Measurements from ENCODE around the gene PABPN1. TPM values are rescaled to one million over a fixed set of nuclear protein-coding genes. Genes with fewer than 3 reads are reported as not detected.

The PABPN1 gene
- total and polyA plus RNA-seq, 9 of the 15 experiments (the other 6 are each of a cell fraction or from before 2014, with no cell fraction given), result 32.6 to 388 (median 178) TPM

- TF ChIP-seq KDM4B (IDR thresholded peaks at IDR 0.05; ENCODE audit: borderline replicate concordance in 2 of 2, low read depth in 1 of 2), result no peak
- TF ChIP-seq MECOM (CRISPR knock-in tag; IDR thresholded peaks at IDR 0.05), result no peak
- TF ChIP-seq ZNF77 (CRISPR knock-in tag; IDR thresholded peaks at IDR 0.05), result no peak
- TF ChIP-seq CTBP1 (IDR thresholded peaks at IDR 0.05; ENCODE audit: borderline replicate concordance), result peak; percentile 48; the same call in 1 of the 2 replicates
- TF ChIP-seq MAFG (tag; conservative IDR thresholded peaks at IDR 0.05), result peak; percentile 59
- TF ChIP-seq TCF15 (CRISPR knock-in tag; IDR thresholded peaks at IDR 0.05), result no peak
- TF ChIP-seq THRA (IDR thresholded peaks at IDR 0.05), result no peak
- TF ChIP-seq SMAD4 (CRISPR knock-in tag; conservative IDR thresholded peaks at IDR 0.05), result peak; percentile 55
- TF ChIP-seq CTCF (IDR thresholded peaks at IDR 0.05 in 2 of 3, conservative IDR thresholded peaks at IDR 0.05 in 1 of 3; ENCODE audit: insufficient read depth in 2 of 3, low read depth in 1 of 3, low read length in 3 of 3), result peak; percentile 81 to 88 (median 85)
- no peak for TF ChIP-seq TARDBP (IDR thresholded peaks at IDR 0.05)
- TF ChIP-seq MTA2 (IDR thresholded peaks at IDR 0.05; ENCODE audit: low read depth), result peak; percentile 43; the same call in 1 of the 2 replicates
- TF ChIP-seq TRIM24 (IDR thresholded peaks at IDR 0.05), result peak; percentile 60 to 76; a peak in 3 of 4 replicates
- TF ChIP-seq RAD51 (IDR thresholded peaks at IDR 0.05; ENCODE audit: borderline replicate concordance, low read depth), result no peak
- TF ChIP-seq POU5F1 (IDR thresholded peaks at IDR 0.05; ENCODE audit: borderline replicate concordance, low read depth, low read length, partially characterized antibody), result no peak
- TF ChIP-seq TFAM (CRISPR knock-in tag; conservative IDR thresholded peaks at IDR 0.05), result no peak
- peak; percentile 71; the same call in 1 of the 2 replicates for TF ChIP-seq OTX1 (CRISPR knock-in tag; IDR thresholded peaks at IDR 0.05)
- TF ChIP-seq POLR2AphosphoS5 (IDR thresholded peaks at IDR 0.05; ENCODE audit: control insufficient read depth, insufficient read depth, low read depth, low read length), result no peak; the same call in 1 of the 2 replicates
- TF ChIP-seq NR2F6 (CRISPR knock-in tag; IDR thresholded peaks at IDR 0.05), result no peak
- no peak for TF ChIP-seq ZNF277 (CRISPR knock-in tag; IDR thresholded peaks at IDR 0.05; ENCODE audit: borderline replicate concordance)
- TF ChIP-seq BACH1 (tag; IDR thresholded peaks at IDR 0.05), result no peak
- no peak for TF ChIP-seq ZBTB26 (CRISPR knock-in tag; IDR thresholded peaks at IDR 0.05)
Measured at GRCh38 chr14:23294734-23295561, 26.3 kb upstream of the PABPN1 start (continued).

Data from K562 (cell line).